Neural crest cell (in vitro differentiated cells): ENCODE measurements around the gene SLFN5. TPM values are rescaled to one million over a fixed set of nuclear protein-coding genes. Genes with fewer than 3 reads are reported as not detected.

ENCODE experiments used
- DNase-seq: peaks from one replicate; pipeline ENCODE4 v3.0.0; 2021; ENCODE audit warnings: low read depth, mixed read lengths, low spot score
- H3K27ac Mint-ChIP-seq: one replicate; pipeline ENCODE4 v1.8.0; 2021; ENCODE audit warnings: mild to moderate bottlenecking, mixed read lengths; ENCODE audit not compliant: unreplicated experiment
- H3K27me3 Mint-ChIP-seq: 2 replicates; pipeline ENCODE4 v1.8.0; 2021; ENCODE audit warnings: low read depth, mild to moderate bottlenecking, mixed read lengths
- H3K36me3 Mint-ChIP-seq: 2 replicates; pipeline ENCODE4 v1.8.0; 2021; ENCODE audit warnings: low read depth, mild to moderate bottlenecking, mixed read lengths
- H3K4me1 Mint-ChIP-seq: 2 replicates; pipeline ENCODE4 v1.8.0; 2021; ENCODE audit warnings: mixed read lengths
- H3K4me3 Mint-ChIP-seq: one replicate; pipeline ENCODE4 v1.8.0; 2021; ENCODE audit warnings: mild to moderate bottlenecking, mixed read lengths
- H3K9me3 Mint-ChIP-seq: 2 replicates; pipeline ENCODE4 v1.8.0; 2021; ENCODE audit warnings: mixed read lengths
- CTCF ChIP-seq: fragments of 200-600 bp; sonication (generic); conservative IDR thresholded peaks from 2 replicates; pipeline ENCODE4 v1.5.0; 2021; ENCODE audit warnings: antibody characterized with exemption, mild to moderate bottlenecking
- total RNA-seq: library from RNA; stranded (reverse); gene quantifications from 2 replicates; pipeline ENCODE4 v1.2.1, GENCODE V29; 2021

Gene SLFN5
- total RNA-seq, 1 donor from 2014 or later: 8.7 TPM

GRCh38 chr17:35214192-35214591 lies 28.7 kb upstream of the SLFN5 start:
- Mint-ChIP-seq H3K4me1 (no peaks in the 10 kb centered on the region), H3K27ac (no peak overlapping the region), H3K9me3 (no peaks in the 10 kb centered on the region), H3K36me3 (no peaks in the 10 kb centered on the region), H3K27me3 (peaks cover 78% of the 10 kb centered on the region), H3K4me3 (no peak overlapping the region)
- DNase-seq: no peak
- TF ChIP-seq CTCF: no peak

- H3K36me3 Mint-ChIP-seq: no peaks in the 10 kb centered on the region
- no peaks in the 10 kb centered on the region for H3K4me1 Mint-ChIP-seq
- H3K9me3 Mint-ChIP-seq: no peaks in the 10 kb centered on the region
- H3K27ac Mint-ChIP-seq: no peak overlapping the region
- H3K27me3 Mint-ChIP-seq: peaks cover 72% of the 10 kb centered on the region
- no peak overlapping the region for H3K4me3 Mint-ChIP-seq
- no peak for DNase-seq
- TF ChIP-seq CTCF: no peak
Measured at GRCh38 chr17:35214631-35215273, 28.1 kb upstream of the SLFN5 start.

- H3K4me3 Mint-ChIP-seq: no peak overlapping the region
- no peaks in the 10 kb centered on the region for H3K9me3 Mint-ChIP-seq
- H3K27me3 Mint-ChIP-seq: peaks cover 65% of the 10 kb centered on the region
- no peak for DNase-seq
- no peak overlapping the region for H3K27ac Mint-ChIP-seq
- H3K4me1 Mint-ChIP-seq: no peaks in the 10 kb centered on the region
- TF ChIP-seq CTCF: no peak
- H3K36me3 Mint-ChIP-seq: no peaks in the 10 kb centered on the region
Measured at GRCh38 chr17:35217107-35217506, 25.8 kb upstream of the SLFN5 start.

- Mint-ChIP-seq H3K4me1 (no peaks in the 10 kb centered on the region), H3K36me3 (no peaks in the 10 kb centered on the region), H3K4me3 (no peak overlapping the region), H3K27ac (no peak overlapping the region), H3K27me3 (peaks cover 52% of the 10 kb centered on the region), H3K9me3 (no peaks in the 10 kb centered on the region)
- no peak for DNase-seq
- TF ChIP-seq CTCF: no peak
Measured at GRCh38 chr17:35218915-35219314, 24.0 kb upstream of the SLFN5 start.

GRCh38 chr17:35222452-35222851 lies 20.4 kb upstream of the SLFN5 start:
- Mint-ChIP-seq H3K4me3 (no peak overlapping the region), H3K27me3 (peaks cover 33% of the 10 kb centered on the region), H3K36me3 (no peaks in the 10 kb centered on the region), H3K9me3 (no peaks in the 10 kb centered on the region), H3K27ac (no peak overlapping the region), H3K4me1 (no peaks in the 10 kb centered on the region)
- TF ChIP-seq CTCF: no peak
- DNase-seq: no peak

- H3K4me3 Mint-ChIP-seq: no peak overlapping the region
- no peaks in the 10 kb centered on the region for H3K4me1 Mint-ChIP-seq
- DNase-seq: no peak
- H3K36me3 Mint-ChIP-seq: no peaks in the 10 kb centered on the region
- no peak overlapping the region for H3K27ac Mint-ChIP-seq
- H3K9me3 Mint-ChIP-seq: no peaks in the 10 kb centered on the region
- no peak for TF ChIP-seq CTCF
- H3K27me3 Mint-ChIP-seq: peaks cover 32% of the 10 kb centered on the region
Measured at GRCh38 chr17:35224436-35224835, 18.4 kb upstream of the SLFN5 start.
